CD4-positive, alpha-beta T cell treated with Interferon alpha-2 for 1 hour (primary cell): ENCODE data around the gene PAFAH1B2.
"Not testable (repeated sequence)": the region's sequence is repeated elsewhere in the genome, so short reads cannot be mapped to it uniquely, and the experiment has no call there.

Experiments used
- DNase-seq, 2 donors: peaks; one replicate each; pipeline ENCODE4 v3.0.0-alpha.2; 2020 to 2022

PAFAH1B2 gene

GRCh38 chr11:117204283-117205080 is 60.4 kb downstream of the PAFAH1B2 start:
- no peak for DNase-seq

- no peak for DNase-seq
Observed at GRCh38 chr11:117205211-117205818, 61.2 kb downstream of the PAFAH1B2 start.

GRCh38 chr11:117206111-117206510 is 62.0 kb downstream of the PAFAH1B2 start:
- DNase-seq: not testable (repeated sequence)

- DNase-seq: not testable (repeated sequence)
Observed at GRCh38 chr11:117206859-117207258, 62.8 kb downstream of the PAFAH1B2 start.

GRCh38 chr11:117207481-117207880 is 63.4 kb downstream of the PAFAH1B2 start:
- DNase-seq: not testable (repeated sequence)

- DNase-seq: not testable (repeated sequence)
Observed at GRCh38 chr11:117208710-117209109, 64.6 kb downstream of the PAFAH1B2 start.

GRCh38 chr11:117209351-117210125 is 65.5 kb downstream of the PAFAH1B2 start:
- DNase-seq: not testable (repeated sequence)

- no peak for DNase-seq
Observed at GRCh38 chr11:117210620-117211019, 66.5 kb downstream of the PAFAH1B2 start.

GRCh38 chr11:117212697-117213355 is 68.7 kb downstream of the PAFAH1B2 start:
- DNase-seq: no peak

- no peak for DNase-seq
Observed at GRCh38 chr11:117214404-117215110, 70.5 kb downstream of the PAFAH1B2 start.

- DNase-seq: no peak
Observed at GRCh38 chr11:117217141-117218084, 73.3 kb downstream of the PAFAH1B2 start.

GRCh38 chr11:117218133-117218915 is 74.2 kb downstream of the PAFAH1B2 start:
- DNase-seq: no peak

GRCh38 chr11:117219001-117219400 is 74.9 kb downstream of the PAFAH1B2 start:
- no peak for DNase-seq

GRCh38 chr11:117219455-117219854 is 75.4 kb downstream of the PAFAH1B2 start:
- no peak for DNase-seq

GRCh38 chr11:117219995-117220394 is 75.9 kb downstream of the PAFAH1B2 start:
- no peak for DNase-seq

GRCh38 chr11:117220568-117220967 is 76.5 kb downstream of the PAFAH1B2 start:
- DNase-seq: no peak

- DNase-seq: no peak
Observed at GRCh38 chr11:117220999-117221774, 77.1 kb downstream of the PAFAH1B2 start.

- no peak for DNase-seq
Observed at GRCh38 chr11:117221775-117222517, 77.9 kb downstream of the PAFAH1B2 start.
